GM19467 (cell line): ENCODE measurements around the gene ALDH1B1.

Experiments
- ATAC-seq: cut with Tn5 transposase; IDR thresholded peaks from one replicate; pipeline ENCODE4 v1.9.1; 2021; ENCODE audit warnings: mild to moderate bottlenecking, moderate library complexity; ENCODE audit not compliant: unreplicated experiment

ALDH1B1 gene

GRCh38 chr9:38413283-38413682 lies 20.8 kb downstream of the ALDH1B1 start:
- no peak for ATAC-seq

GRCh38 chr9:38414040-38414723 lies 21.7 kb downstream of the ALDH1B1 start:
- no peak for ATAC-seq

GRCh38 chr9:38415856-38416255 lies 23.4 kb downstream of the ALDH1B1 start:
- ATAC-seq = no peak

GRCh38 chr9:38416461-38416860 lies 24.0 kb downstream of the ALDH1B1 start:
- no peak for ATAC-seq

GRCh38 chr9:38417003-38417945 lies 24.8 kb downstream of the ALDH1B1 start:
- no peak for ATAC-seq

GRCh38 chr9:38418366-38418765 lies 25.9 kb downstream of the ALDH1B1 start:
- ATAC-seq = no peak

- no peak for ATAC-seq
These were observed 26.7 kb downstream of the ALDH1B1 start for GRCh38 chr9:38419181-38419580.

GRCh38 chr9:38421498-38422211 lies 29.2 kb downstream of the ALDH1B1 start:
- no peak for ATAC-seq

GRCh38 chr9:38422555-38423260 lies 30.2 kb downstream of the ALDH1B1 start:
- ATAC-seq = no peak

- ATAC-seq = no peak
These were observed 30.9 kb downstream of the ALDH1B1 start for GRCh38 chr9:38423273-38423972.

GRCh38 chr9:38423973-38424843 lies 31.7 kb downstream of the ALDH1B1 start, which contains the start of gene IGFBPL1:
TSS of gene IGFBPL1 (minus strand) at chr9:38424454. CDS start at chr9:38424424, 30 bp downstream.
- no peak for ATAC-seq

- ATAC-seq = no peak
These were observed 32.4 kb downstream of the ALDH1B1 start for GRCh38 chr9:38424918-38425317.

- ATAC-seq = no peak
These were observed 35.6 kb downstream of the ALDH1B1 start for GRCh38 chr9:38428062-38428461.

GRCh38 chr9:38431116-38431515 lies 38.6 kb downstream of the ALDH1B1 start:
- no peak for ATAC-seq

- ATAC-seq = no peak
These were observed 40.5 kb downstream of the ALDH1B1 start for GRCh38 chr9:38432922-38433510.

GRCh38 chr9:38434365-38434764 lies 41.9 kb downstream of the ALDH1B1 start:
- no peak for ATAC-seq

- ATAC-seq = no peak
These were observed 42.4 kb downstream of the ALDH1B1 start for GRCh38 chr9:38434853-38435252.

- ATAC-seq = no peak
These were observed 43.0 kb downstream of the ALDH1B1 start for GRCh38 chr9:38435521-38435920.

- ATAC-seq = no peak
These were observed 44.2 kb downstream of the ALDH1B1 start for GRCh38 chr9:38436708-38437107.
